Measurements from ENCODE around the gene NPHS1. TPM values are rescaled to one million over a fixed set of nuclear protein-coding genes. Genes with fewer than 3 reads are reported as not detected.

NPHS1 gene
- total RNA-seq, 3 donors from 2014 or later (not counting 1 experiment from before 2014, with no cell fraction given) = 0.93 TPM; not detected in 2

DNA sequence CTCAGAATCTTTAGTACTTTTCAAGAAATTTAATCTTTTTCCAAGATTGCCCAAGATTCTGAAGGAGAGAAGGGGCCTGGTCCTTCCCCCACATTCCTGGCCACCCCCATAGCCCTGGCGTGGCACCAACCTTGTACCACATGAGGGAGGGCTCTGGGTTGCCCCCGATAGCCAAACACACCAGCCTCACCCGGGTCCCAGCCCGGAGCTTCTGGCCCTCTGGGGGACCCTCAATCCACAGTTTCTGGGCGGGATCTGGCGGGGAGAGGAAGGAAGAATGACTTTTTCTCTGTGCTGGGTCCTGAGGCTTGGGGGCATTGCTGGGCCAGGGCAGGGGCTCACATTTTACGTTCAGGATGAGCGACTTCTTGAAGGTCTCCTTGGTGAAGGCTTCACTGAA lies 4.4 kb downstream of the NPHS1 start:
- ATAC-seq (no peak), DNase-seq (no peak)
- Histone ChIP-seq H3K4me1 (ENCODE audit: control insufficient read depth, insufficient read depth, low read length) (peaks cover 20% of the 10 kb centered on the region), H3K9me3 (ENCODE audit: control insufficient read depth, insufficient read depth, low read length) (no peaks in the 10 kb centered on the region), H3K36me3 (ENCODE audit: control insufficient read depth, insufficient read depth, low read length) (no peaks in the 10 kb centered on the region), H3K27me3 (ENCODE audit: control insufficient read depth, insufficient read depth, low read length) (peaks cover 33% of the 10 kb centered on the region), H3K4me3 (ENCODE audit: low read length) (no peak overlapping the region), H3K27ac (ENCODE audit: low read length) (no peak overlapping the region)
- Mint-ChIP-seq H3K4me3 (no peak overlapping the region), H3K9me3 (peaks cover 0 to 2% of the 10 kb centered on the region in 2 donors), H3K27ac (no peak overlapping the region), H3K36me3 (peaks cover 13% of the 10 kb centered on the region), H3K27me3 (ENCODE audit: low read depth in 2 of 2) (peaks cover 38 to 60% of the 10 kb centered on the region in 2 donors), H3K4me1 (peaks cover 18 to 19% of the 10 kb centered on the region in 2 donors)
- intact Hi-C loops (cut with micrococcal nuclease) = no loop called here
- TF ChIP-seq, protein P1, sequence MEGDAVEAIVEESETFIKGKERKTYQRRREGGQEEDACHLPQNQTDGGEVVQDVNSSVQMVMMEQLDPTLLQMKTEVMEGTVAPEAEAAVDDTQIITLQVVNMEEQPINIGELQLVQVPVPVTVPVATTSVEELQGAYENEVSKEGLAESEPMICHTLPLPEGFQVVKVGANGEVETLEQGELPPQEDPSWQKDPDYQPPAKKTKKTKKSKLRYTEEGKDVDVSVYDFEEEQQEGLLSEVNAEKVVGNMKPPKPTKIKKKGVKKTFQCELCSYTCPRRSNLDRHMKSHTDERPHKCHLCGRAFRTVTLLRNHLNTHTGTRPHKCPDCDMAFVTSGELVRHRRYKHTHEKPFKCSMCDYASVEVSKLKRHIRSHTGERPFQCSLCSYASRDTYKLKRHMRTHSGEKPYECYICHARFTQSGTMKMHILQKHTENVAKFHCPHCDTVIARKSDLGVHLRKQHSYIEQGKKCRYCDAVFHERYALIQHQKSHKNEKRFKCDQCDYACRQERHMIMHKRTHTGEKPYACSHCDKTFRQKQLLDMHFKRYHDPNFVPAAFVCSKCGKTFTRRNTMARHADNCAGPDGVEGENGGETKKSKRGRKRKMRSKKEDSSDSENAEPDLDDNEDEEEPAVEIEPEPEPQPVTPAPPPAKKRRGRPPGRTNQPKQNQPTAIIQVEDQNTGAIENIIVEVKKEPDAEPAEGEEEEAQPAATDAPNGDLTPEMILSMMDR (IDR thresholded peaks at IDR 0.05) = no peak
- 83% methylated on average over 8 of the region's 8 CpGs for WGBS (ENCODE audit: insufficient coverage)

DNA sequence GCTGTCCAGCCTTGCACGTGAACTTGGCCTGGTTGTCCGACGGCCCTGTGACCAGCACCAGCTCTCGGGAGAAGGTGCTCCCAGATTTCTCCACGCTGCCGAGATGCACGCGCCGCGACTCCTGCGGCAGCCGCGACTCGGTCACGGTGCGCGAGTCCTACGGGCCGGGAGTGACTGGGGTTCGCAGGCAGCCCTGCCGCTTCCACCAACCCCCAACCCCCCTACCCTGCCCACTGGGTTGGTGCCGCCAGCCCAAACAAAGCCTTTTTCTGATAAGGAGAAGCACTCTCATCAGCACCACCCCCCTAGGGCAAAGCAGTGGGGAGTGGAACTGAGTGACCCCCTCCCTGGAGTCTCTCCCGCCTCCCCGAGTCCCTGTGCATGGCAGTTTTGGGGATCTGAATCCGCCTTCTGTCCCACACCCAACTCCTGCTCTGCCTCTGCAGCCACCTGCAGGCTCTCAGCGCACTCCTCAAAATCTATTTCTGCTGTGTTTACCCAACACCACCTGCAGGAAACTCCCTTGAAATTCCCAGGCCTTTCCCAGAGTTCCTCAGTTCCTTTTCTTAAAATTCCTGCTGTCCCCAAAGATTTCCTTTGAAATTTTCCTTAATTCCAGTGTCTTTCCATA lies 6.2 kb downstream of the NPHS1 start:
- H3K27ac ChIP-seq (ENCODE audit: low read length) = no peak overlapping the region
- Mint-ChIP-seq H3K4me1 (peaks cover 18 to 19% of the 10 kb centered on the region in 2 donors), H3K27me3 (ENCODE audit: low read depth in 2 of 2) (peaks cover 37 to 56% of the 10 kb centered on the region in 2 donors), H3K36me3 (peaks cover 13% of the 10 kb centered on the region), H3K9me3 (peaks cover 0 to 6% of the 10 kb centered on the region in 2 donors), H3K4me3 (peak overlapping the region; percentile 56), H3K27ac (no peak overlapping the region)
- peaks cover 33% of the 10 kb centered on the region for H3K27me3 ChIP-seq (ENCODE audit: control insufficient read depth, insufficient read depth, low read length)
- no peak overlapping the region for H3K4me3 ChIP-seq (ENCODE audit: low read length)
- TF ChIP-seq, protein P1 (IDR thresholded peaks at IDR 0.05) = no peak
- no peaks in the 10 kb centered on the region for H3K9me3 ChIP-seq (ENCODE audit: control insufficient read depth, insufficient read depth, low read length)
- H3K36me3 ChIP-seq (ENCODE audit: control insufficient read depth, insufficient read depth, low read length) = no peaks in the 10 kb centered on the region
- WGBS (ENCODE audit: insufficient coverage) = 7% methylated on average over 26 of the region's 26 CpGs
- intact Hi-C loops (cut with micrococcal nuclease) = no loop called here
- DNase-seq (no peak), ATAC-seq (peak in 2 of 3 donors; percentile 34 to 37)
- H3K4me1 ChIP-seq (ENCODE audit: control insufficient read depth, insufficient read depth, low read length) = peaks cover 20% of the 10 kb centered on the region

DNA sequence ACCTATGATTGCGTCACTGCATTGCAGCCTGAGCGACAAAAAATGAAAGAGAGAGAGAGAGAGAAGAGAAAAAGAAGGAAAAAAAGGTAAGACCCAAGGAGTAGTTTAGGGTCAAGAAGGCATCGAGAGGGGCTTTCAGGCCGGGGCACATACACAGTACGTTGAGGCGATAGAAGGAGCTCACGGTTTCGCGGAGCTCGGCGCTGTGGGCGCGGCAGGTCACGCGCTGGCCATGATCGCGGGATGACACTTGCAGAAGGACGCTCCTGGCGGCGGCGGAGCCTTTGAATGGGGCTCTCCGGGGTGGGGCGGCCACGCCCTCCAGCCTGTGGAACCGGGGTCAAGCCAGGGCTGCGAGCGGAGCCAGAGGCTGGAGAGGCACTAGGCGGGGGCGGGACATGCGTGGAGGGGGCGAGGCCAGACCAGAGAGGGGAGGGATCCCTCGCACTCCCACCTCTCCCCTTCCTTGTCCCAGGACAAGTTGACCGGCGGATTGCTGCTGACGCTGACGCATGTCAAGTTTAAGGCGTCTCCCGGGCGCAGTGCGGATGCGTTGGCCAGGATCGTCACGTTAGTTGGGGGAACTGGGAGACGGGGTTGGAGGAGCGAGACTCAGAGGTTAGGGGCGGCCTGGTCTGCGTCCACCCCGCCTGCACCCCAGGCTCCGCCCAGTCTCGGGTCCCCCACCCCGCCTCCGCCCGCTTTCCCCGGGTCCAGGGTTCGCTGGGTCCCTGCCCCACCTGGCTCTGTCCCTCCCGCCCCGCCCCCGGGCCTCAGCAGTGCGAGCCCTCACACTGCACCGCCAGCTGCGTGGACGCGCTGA lies 6.9 kb downstream of the NPHS1 start:
- Mint-ChIP-seq H3K9me3 (peaks cover 0 to 6% of the 10 kb centered on the region in 2 donors), H3K36me3 (peaks cover 13% of the 10 kb centered on the region), H3K27me3 (ENCODE audit: low read depth in 2 of 2) (peaks cover 37 to 50% of the 10 kb centered on the region in 2 donors), H3K4me3 (peak overlapping the region; percentile 62), H3K4me1 (peaks cover 18 to 19% of the 10 kb centered on the region in 2 donors), H3K27ac (no peak overlapping the region)
- TF ChIP-seq, protein P1 (IDR thresholded peaks at IDR 0.05) = no peak
- peak in 2 of 3 donors; percentile 39 to 40 for ATAC-seq
- Histone ChIP-seq H3K27me3 (ENCODE audit: control insufficient read depth, insufficient read depth, low read length) (peaks cover 31% of the 10 kb centered on the region), H3K4me3 (ENCODE audit: low read length) (no peak overlapping the region), H3K9me3 (ENCODE audit: control insufficient read depth, insufficient read depth, low read length) (no peaks in the 10 kb centered on the region), H3K36me3 (ENCODE audit: control insufficient read depth, insufficient read depth, low read length) (no peaks in the 10 kb centered on the region), H3K27ac (ENCODE audit: low read length) (no peak overlapping the region), H3K4me1 (ENCODE audit: control insufficient read depth, insufficient read depth, low read length) (peaks cover 20% of the 10 kb centered on the region)
- intact Hi-C loops (cut with micrococcal nuclease) = no loop called here
- 8% methylated on average over 62 of the region's 63 CpGs for WGBS (ENCODE audit: insufficient coverage)
- DNase-seq = no peak
